SK-N-SH treated with all-trans-retinoic acid at 6 μM for 48 hours (cell line): ENCODE measurements around the gene SMAP2.
"Not testable (repeated sequence)": the region's sequence is repeated elsewhere in the genome, so short reads cannot be mapped to it uniquely, and the experiment has no call there.

ENCODE experiments used
- ATAC-seq: fragments of 200-7000 bp; cut with Tn5 transposase; 3 replicates; pipeline ENCODE4 v1.9.1; 2020; ENCODE audit warnings: mild to moderate bottlenecking, moderate library complexity
- ARNTL ChIP-seq: fragments of 450-650 bp; formaldehyde crosslinking; IDR thresholded peaks from 2 replicates; pipeline ENCODE4 v1.5.0; 2020; ENCODE audit warnings: low read depth, mild to moderate bottlenecking, moderate library complexity, borderline replicate concordance
- BACH2 ChIP-seq: fragments of 250-450 bp; sonication (Bioruptor Pico); IDR thresholded peaks from 2 replicates; pipeline ENCODE4 v1.9.0; 2021; ENCODE audit warnings: mild to moderate bottlenecking, borderline replicate concordance
- CREB5 ChIP-seq: fragments of 250-450 bp; sonication (Bioruptor Pico); IDR thresholded peaks from 2 replicates; pipeline ENCODE4 v1.5.1; 2020; ENCODE audit warnings: low read depth, mild to moderate bottlenecking, moderate library complexity
- CSDC2 ChIP-seq: fragments of 250-450 bp; sonication (Bioruptor Pico); IDR thresholded peaks from 2 replicates; pipeline ENCODE4 v1.5.0; 2020; ENCODE audit warnings: mild to moderate bottlenecking, moderate library complexity
- ESRRG ChIP-seq: fragments of 250-450 bp; sonication (Bioruptor Pico); IDR thresholded peaks from 2 replicates; pipeline ENCODE4 v1.6.1; 2021; ENCODE audit warnings: mild to moderate bottlenecking
- GLIS3 ChIP-seq: fragments of 250-450 bp; sonication (Bioruptor Pico); IDR thresholded peaks from 2 replicates; pipeline ENCODE4 v1.5.0; 2020; ENCODE audit warnings: mild to moderate bottlenecking, moderate library complexity
- ISL1 ChIP-seq: fragments of 250-450 bp; sonication (Bioruptor Pico); IDR thresholded peaks from 2 replicates; pipeline ENCODE4 v2.1.2; 2022; ENCODE audit warnings: mild to moderate bottlenecking, moderate library complexity
- OSR1 ChIP-seq: fragments of 250-450 bp; sonication (Bioruptor Pico); IDR thresholded peaks from 2 replicates; pipeline ENCODE4 v1.8.0; 2022; ENCODE audit warnings: moderate library complexity, mild to moderate bottlenecking, inconsistent platforms
- PPARA ChIP-seq: fragments of 250-450 bp; sonication (Bioruptor Pico); IDR thresholded peaks from 2 replicates; pipeline ENCODE4 v1.5.0; 2020; ENCODE audit warnings: mild to moderate bottlenecking, borderline replicate concordance
- RARB ChIP-seq: fragments of 250-450 bp; sonication (Bioruptor Pico); IDR thresholded peaks from 2 replicates; pipeline ENCODE4 v1.8.0; 2021; ENCODE audit warnings: mild to moderate bottlenecking, moderate library complexity
- SNAI2 ChIP-seq: fragments of 250-450 bp; sonication (Bioruptor Pico); IDR thresholded peaks from 2 replicates; pipeline ENCODE4 v1.5.0; 2020; ENCODE audit warnings: mild to moderate bottlenecking, moderate library complexity
- TCF4 ChIP-seq: fragments of 250-450 bp; sonication (Bioruptor Pico); IDR thresholded peaks from 2 replicates; pipeline ENCODE4 v1.8.0; 2021; ENCODE audit warnings: mild to moderate bottlenecking, moderate library complexity, borderline replicate concordance
- TOX ChIP-seq: fragments of 250-450 bp; sonication (Bioruptor Pico); IDR thresholded peaks from 2 replicates; pipeline ENCODE4 v1.8.0; 2021; ENCODE audit warnings: mild to moderate bottlenecking, moderate library complexity, borderline replicate concordance
- ZC3H10 ChIP-seq: fragments of 250-450 bp; sonication (Bioruptor Pico); IDR thresholded peaks from 2 replicates; pipeline ENCODE4 v1.5.1; 2021; ENCODE audit warnings: mild to moderate bottlenecking, moderate library complexity
- ZFP3 ChIP-seq: fragments of 250-450 bp; sonication (Bioruptor Pico); IDR thresholded peaks from 2 replicates; pipeline ENCODE4 v1.5.0; 2020; ENCODE audit warnings: mild to moderate bottlenecking, moderate library complexity
- ZFP30 ChIP-seq: fragments of 450-650 bp; formaldehyde crosslinking; IDR thresholded peaks from 2 replicates; pipeline ENCODE4 v1.5.0; 2022; ENCODE audit warnings: mild to moderate bottlenecking, moderate library complexity
- ZNF565 ChIP-seq: fragments of 450-650 bp; formaldehyde crosslinking; conservative IDR thresholded peaks from 2 replicates; pipeline ENCODE4 v1.5.0; 2020; ENCODE audit warnings: low read depth, mild to moderate bottlenecking, moderate library complexity
- ZNF70 ChIP-seq: fragments of 450-650 bp; formaldehyde crosslinking; IDR thresholded peaks from 2 replicates; pipeline ENCODE4 v1.5.0; 2020; ENCODE audit warnings: mild to moderate bottlenecking, moderate library complexity
- ZNF8 ChIP-seq: fragments of 450-650 bp; formaldehyde crosslinking; IDR thresholded peaks from 2 replicates; pipeline ENCODE4 v1.5.0; 2020; ENCODE audit warnings: mild to moderate bottlenecking, moderate library complexity
- TF ChIP-seq, protein P1 (sequence below): fragments of 250-450 bp; sonication (Bioruptor Pico); IDR thresholded peaks from 2 replicates; pipeline ENCODE4 v1.5.0; 2020; ENCODE audit warnings: mild to moderate bottlenecking, moderate library complexity
- TF ChIP-seq, protein P2 (sequence below): fragments of 250-450 bp; sonication (Bioruptor Pico); IDR thresholded peaks from 2 replicates; pipeline ENCODE4 v1.8.0; 2020; ENCODE audit warnings: mild to moderate bottlenecking, moderate library complexity, borderline replicate concordance
- TF ChIP-seq, protein P3 (sequence below): fragments of 250-450 bp; sonication (Bioruptor Pico); IDR thresholded peaks from 2 replicates; pipeline ENCODE4 v1.5.1; 2021; ENCODE audit warnings: mild to moderate bottlenecking, moderate library complexity
- TF ChIP-seq, protein P4 (sequence below): fragments of 250-450 bp; sonication (Bioruptor Pico); IDR thresholded peaks from 2 replicates; pipeline ENCODE4 v1.8.0; 2021; ENCODE audit warnings: low read depth, mild to moderate bottlenecking, moderate library complexity, borderline replicate concordance

Gene SMAP2

GRCh38 chr1:40373323-40374283 lies at the start of gene SMAP2:
Gene SMAP2 (plus strand): TSS chr1:40373727. CDS start chr1:40374121, 394 bp downstream.
- peak; percentile 94 for ATAC-seq
- TF ChIP-seq SNAI2 (CRISPR knock-in tag) (no peak), ZNF565 (CRISPR knock-in tag) (no peak), ZNF70 (no peak), TCF4 (CRISPR knock-in tag) (no peak), TOX (CRISPR knock-in tag) (no peak), BACH2 (CRISPR knock-in tag) (no peak), ARNTL (CRISPR knock-in tag) (no peak), ISL1 (CRISPR knock-in tag) (no peak), CREB5 (CRISPR knock-in tag) (no peak), ZFP3 (no peak), ESRRG (CRISPR knock-in tag) (no peak), PPARA (CRISPR knock-in tag) (no peak), ZFP30 (CRISPR knock-in tag) (no peak), GLIS3 (CRISPR knock-in tag) (no peak), OSR1 (no peak), CSDC2 (no peak)
- TF ChIP-seq, protein P1, sequence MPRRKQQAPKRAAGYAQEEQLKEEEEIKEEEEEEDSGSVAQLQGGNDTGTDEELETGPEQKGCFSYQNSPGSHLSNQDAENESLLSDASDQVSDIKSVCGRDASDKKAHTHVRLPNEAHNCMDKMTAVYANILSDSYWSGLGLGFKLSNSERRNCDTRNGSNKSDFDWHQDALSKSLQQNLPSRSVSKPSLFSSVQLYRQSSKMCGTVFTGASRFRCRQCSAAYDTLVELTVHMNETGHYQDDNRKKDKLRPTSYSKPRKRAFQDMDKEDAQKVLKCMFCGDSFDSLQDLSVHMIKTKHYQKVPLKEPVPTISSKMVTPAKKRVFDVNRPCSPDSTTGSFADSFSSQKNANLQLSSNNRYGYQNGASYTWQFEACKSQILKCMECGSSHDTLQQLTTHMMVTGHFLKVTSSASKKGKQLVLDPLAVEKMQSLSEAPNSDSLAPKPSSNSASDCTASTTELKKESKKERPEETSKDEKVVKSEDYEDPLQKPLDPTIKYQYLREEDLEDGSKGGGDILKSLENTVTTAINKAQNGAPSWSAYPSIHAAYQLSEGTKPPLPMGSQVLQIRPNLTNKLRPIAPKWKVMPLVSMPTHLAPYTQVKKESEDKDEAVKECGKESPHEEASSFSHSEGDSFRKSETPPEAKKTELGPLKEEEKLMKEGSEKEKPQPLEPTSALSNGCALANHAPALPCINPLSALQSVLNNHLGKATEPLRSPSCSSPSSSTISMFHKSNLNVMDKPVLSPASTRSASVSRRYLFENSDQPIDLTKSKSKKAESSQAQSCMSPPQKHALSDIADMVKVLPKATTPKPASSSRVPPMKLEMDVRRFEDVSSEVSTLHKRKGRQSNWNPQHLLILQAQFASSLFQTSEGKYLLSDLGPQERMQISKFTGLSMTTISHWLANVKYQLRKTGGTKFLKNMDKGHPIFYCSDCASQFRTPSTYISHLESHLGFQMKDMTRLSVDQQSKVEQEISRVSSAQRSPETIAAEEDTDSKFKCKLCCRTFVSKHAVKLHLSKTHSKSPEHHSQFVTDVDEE: no peak
- TF ChIP-seq, protein P2, sequence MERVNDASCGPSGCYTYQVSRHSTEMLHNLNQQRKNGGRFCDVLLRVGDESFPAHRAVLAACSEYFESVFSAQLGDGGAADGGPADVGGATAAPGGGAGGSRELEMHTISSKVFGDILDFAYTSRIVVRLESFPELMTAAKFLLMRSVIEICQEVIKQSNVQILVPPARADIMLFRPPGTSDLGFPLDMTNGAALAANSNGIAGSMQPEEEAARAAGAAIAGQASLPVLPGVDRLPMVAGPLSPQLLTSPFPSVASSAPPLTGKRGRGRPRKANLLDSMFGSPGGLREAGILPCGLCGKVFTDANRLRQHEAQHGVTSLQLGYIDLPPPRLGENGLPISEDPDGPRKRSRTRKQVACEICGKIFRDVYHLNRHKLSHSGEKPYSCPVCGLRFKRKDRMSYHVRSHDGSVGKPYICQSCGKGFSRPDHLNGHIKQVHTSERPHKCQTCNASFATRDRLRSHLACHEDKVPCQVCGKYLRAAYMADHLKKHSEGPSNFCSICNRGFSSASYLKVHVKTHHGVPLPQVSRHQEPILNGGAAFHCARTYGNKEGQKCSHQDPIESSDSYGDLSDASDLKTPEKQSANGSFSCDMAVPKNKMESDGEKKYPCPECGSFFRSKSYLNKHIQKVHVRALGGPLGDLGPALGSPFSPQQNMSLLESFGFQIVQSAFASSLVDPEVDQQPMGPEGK: no peak

GRCh38 chr1:40331403-40331802 lies 42.1 kb upstream of the SMAP2 start:
- ATAC-seq: not testable (repeated sequence)

- no peak for ATAC-seq
- no peak for TF ChIP-seq SNAI2 (CRISPR knock-in tag)
- TF ChIP-seq, protein P3, sequence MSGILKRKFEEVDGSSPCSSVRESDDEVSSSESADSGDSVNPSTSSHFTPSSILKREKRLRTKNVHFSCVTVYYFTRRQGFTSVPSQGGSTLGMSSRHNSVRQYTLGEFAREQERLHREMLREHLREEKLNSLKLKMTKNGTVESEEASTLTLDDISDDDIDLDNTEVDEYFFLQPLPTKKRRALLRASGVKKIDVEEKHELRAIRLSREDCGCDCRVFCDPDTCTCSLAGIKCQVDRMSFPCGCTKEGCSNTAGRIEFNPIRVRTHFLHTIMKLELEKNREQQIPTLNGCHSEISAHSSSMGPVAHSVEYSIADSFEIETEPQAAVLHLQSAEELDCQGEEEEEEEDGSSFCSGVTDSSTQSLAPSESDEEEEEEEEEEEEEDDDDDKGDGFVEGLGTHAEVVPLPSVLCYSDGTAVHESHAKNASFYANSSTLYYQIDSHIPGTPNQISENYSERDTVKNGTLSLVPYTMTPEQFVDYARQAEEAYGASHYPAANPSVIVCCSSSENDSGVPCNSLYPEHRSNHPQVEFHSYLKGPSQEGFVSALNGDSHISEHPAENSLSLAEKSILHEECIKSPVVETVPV: no peak
- TF ChIP-seq ZC3H10 (CRISPR knock-in tag): no peak
- TF ChIP-seq ZNF8: no peak
- no peak for TF ChIP-seq ZFP30 (CRISPR knock-in tag)
- TF ChIP-seq, protein P2: no peak
- TF ChIP-seq PPARA (CRISPR knock-in tag): no peak
- TF ChIP-seq ZFP3: no peak
- TF ChIP-seq OSR1: no peak
- TF ChIP-seq, protein P1: no peak
- no peak for TF ChIP-seq TOX (CRISPR knock-in tag)
- no peak for TF ChIP-seq BACH2 (CRISPR knock-in tag)
- TF ChIP-seq, protein P4, sequence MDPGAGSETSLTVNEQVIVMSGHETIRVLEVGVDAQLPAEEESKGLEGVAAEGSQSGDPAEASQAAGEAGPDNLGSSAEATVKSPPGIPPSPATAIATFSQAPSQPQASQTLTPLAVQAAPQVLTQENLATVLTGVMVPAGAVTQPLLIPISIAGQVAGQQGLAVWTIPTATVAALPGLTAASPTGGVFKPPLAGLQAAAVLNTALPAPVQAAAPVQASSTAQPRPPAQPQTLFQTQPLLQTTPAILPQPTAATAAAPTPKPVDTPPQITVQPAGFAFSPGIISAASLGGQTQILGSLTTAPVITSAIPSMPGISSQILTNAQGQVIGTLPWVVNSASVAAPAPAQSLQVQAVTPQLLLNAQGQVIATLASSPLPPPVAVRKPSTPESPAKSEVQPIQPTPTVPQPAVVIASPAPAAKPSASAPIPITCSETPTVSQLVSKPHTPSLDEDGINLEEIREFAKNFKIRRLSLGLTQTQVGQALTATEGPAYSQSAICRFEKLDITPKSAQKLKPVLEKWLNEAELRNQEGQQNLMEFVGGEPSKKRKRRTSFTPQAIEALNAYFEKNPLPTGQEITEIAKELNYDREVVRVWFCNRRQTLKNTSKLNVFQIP (CRISPR knock-in tag): no peak
- TF ChIP-seq RARB (CRISPR knock-in tag): no peak
- TF ChIP-seq GLIS3 (CRISPR knock-in tag): no peak
- TF ChIP-seq ZNF565 (CRISPR knock-in tag): no peak
- no peak for TF ChIP-seq ESRRG (CRISPR knock-in tag)
These were observed 40.8 kb upstream of the SMAP2 start for GRCh38 chr1:40332695-40333094.
